Astrocyte of the hippocampus (primary cell): ENCODE results near the gene PPARA.
A peak's percentile ranks its signal among the peaks of the same experiment; 100 is the strongest.

Experiments
- DNase-seq: peaks from one replicate; pipeline ENCODE4 v3.0.0; 2011; ENCODE audit warnings: low read depth, low spot score

Gene PPARA

DNA sequence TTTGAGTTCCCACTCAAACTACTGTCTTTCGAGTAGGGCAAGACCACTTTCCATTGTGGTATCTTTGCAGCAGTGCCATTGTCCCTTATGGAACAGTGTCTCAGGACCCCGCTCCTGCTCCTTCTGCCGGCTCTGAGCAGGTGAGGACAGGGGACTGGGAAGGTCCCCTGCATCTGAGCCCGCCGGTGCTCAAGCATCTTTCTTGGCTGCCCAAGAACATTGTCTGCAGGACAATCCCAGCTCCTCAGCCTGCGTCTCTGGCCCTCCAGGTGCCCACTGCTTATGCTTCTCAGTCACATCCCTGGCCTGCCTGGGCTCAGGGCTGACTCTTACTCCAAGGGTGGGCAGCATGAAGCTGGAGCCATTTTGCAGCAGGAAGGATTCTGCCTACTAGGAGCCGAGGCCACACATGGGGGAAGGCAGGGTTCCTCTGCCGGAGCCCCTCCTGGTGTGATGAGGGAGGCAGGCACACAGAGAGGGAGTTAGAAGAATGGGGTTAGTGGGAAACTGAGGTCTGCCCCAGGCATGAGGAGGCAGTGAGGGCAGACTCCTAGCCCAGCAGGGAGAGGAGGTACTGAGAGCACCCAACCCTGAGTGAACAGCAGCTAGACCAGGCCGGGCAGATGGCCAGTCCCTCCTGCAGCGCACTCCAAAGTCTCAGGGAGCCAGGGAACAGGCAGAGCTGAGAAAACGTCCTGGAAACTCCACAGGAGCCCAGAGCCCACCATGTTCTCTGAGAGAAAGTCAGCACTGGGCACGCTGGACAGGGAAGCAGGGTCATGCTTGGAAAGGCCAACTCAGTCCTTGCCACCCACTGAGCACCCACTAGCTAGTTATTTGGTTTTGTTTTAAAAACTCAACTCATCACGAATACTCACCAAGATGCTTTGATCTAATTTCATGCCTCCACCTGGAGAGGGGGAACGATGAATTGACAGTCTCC lies 7.5 kb upstream of the PPARA start:
- no peak for DNase-seq

- no peak for DNase-seq
Observed at GRCh38 chr22:46143491-46144147, 6.7 kb upstream of the PPARA start.

- DNase-seq: no peak
Observed at GRCh38 chr22:46145361-46145851, 4.9 kb upstream of the PPARA start.

- no peak for DNase-seq
Observed at GRCh38 chr22:46145896-46146295, 4.4 kb upstream of the PPARA start.

DNA sequence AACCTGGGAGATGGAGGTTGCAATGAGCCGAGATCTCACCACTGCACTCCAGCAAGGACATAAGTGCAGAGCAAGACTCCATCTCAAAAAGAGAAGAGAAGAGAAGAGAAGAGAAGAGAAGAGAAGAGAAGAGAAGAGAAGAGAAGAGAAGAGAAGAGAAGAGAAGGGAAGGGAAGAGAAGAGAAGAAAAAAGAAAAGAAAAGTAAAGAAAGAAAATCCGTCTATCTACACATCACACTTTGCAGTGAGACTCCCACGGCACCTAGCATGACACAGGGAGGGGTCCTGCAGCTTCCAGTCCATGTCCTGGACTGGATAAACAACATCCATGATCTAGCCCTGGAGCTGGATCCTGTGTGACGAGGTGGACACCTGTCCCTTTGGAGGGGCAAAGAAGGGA lies 4.0 kb upstream of the PPARA start:
- DNase-seq: no peak

DNA sequence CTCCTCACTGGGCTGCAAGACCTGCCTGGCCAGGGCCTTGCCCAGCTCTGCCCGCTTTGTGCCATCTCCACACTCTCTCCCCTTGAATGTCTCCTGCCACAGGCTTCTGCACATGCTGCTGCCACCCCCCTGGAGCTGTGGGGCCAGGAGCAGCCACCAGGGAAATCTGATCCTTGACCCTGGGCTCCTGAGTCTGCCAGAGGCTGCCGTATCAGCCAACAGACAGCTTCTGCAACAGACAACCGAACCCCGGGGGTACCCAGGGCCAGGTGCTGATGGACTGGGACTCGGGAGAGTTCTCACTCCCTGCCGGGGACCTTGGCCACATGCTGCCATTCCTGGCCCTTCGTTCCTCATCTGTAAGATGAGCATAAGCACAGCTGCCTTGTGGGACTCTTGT lies 3.3 kb upstream of the PPARA start:
- DNase-seq: no peak

- no peak for DNase-seq
Observed at GRCh38 chr22:46147471-46148267, 2.7 kb upstream of the PPARA start.

DNA sequence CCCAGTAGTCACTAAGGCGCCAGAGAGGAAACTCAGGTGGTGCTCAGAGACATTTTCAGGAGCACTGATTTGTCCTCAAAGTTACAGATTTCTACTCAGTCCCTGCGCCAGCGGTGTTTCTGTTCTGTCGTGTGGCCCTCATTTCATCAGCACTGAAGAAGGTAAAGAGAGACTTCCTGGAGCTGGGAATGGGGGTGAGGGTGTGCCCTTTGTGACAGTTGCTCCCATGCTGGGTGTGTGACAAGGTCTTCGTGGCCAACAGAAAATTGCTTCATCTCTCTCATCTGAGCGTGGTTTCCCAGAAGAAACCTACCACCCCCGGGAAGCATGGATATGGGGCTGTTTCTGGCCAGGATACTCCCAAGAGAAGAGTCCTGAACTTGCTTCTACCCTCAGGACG lies 2.0 kb upstream of the PPARA start:
- DNase-seq: no peak

- no peak for DNase-seq
Observed at GRCh38 chr22:46148816-46149511, 1.4 kb upstream of the PPARA start.

DNA sequence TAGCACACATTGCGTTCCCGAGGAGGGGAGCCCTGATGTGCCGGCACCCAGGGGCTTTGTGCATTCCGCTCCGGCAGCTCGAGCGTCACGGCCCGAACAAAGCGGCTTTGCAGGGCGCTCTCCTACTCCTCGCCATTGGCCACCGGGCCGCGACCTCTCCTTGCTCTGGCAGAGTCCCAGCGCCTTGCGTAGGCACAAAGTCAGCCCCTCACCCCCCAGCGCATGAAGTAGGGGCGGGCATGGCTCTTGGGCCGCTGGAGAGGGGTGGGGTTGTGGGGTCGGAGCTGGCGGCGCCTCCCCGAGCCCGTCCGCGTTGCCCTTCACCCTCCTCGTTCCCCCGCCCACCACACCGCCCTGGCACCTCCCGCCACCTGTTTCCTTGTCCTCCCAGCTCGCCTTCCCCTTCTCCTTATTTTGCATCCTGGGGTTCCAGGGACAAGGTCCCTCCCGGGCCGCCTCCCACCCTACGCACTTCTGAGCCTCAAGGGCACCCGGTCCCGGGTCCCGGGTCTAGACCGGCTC lies 753 bp upstream of the PPARA start:
- DNase-seq: peak; percentile 40

- peak; percentile 47 for DNase-seq
Observed at GRCh38 chr22:46150655-46151477, 540 bp downstream of the PPARA start.

DNA sequence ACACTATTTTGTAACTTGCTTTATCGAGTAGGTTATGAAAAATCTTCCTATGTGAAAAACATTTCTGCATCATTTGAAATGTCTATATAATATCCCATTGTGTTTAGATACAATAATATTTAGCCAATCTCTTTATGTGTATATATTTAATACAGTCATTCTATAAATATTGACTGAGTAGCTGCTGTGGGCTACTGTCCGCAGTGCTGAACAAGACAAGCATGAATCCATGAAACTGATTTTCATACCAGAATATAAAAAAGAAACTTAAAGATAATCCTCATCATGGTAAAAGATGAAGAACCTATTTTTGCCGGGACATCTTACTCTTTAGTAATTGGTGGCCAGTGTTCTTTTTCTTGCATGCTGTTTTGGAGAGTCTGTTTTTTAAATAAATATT lies 3.6 kb downstream of the PPARA start:
- DNase-seq: no peak

DNA sequence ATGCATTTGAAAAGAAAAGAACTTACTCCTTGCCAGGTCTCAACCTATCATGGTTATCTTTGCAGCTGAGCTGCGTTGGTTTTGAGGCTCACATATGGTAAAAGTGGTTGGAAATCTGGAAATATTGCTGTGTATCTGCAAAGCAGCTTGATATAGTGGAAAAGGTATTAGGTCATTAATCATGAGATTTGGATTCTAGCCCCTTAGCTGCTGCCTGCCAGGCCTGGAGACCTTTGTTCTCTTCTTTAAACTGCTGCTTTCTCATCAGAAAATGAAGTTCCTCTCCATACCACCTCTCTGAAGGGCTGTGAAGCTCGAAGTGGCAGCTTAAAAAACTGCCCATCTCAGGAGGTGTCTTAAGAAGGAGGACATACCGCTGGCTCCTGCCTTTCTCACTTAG lies 5.7 kb downstream of the PPARA start:
- DNase-seq: no peak

GRCh38 chr22:46158283-46158682 lies 8.0 kb downstream of the PPARA start:
- DNase-seq: peak; percentile 41

- DNase-seq: no peak
Observed at GRCh38 chr22:46159212-46159611, 8.9 kb downstream of the PPARA start.

GRCh38 chr22:46159777-46160176 lies 9.5 kb downstream of the PPARA start:
- peak; percentile 89 for DNase-seq

DNA sequence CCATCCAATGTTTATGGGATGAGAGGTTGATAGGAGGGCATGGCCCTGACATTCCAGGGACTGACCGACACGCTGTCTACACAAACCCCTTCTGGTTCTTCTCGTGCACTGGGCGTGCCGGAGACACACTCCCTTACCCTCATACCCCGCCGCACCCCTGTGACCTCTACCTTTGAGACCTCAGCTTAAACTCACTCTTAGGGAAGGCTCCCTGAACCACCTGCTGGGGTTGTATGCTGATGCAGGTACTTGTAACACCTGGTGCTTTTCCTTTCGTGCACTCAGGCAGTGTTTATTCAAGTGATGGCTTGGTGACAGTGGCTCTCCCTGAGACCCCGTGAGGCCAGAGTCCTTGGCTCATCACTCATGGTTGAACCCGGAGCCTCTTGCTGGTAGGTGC lies 12.0 kb downstream of the PPARA start:
- no peak for DNase-seq

GRCh38 chr22:46162771-46163556 lies 12.6 kb downstream of the PPARA start:
- DNase-seq: no peak

DNA sequence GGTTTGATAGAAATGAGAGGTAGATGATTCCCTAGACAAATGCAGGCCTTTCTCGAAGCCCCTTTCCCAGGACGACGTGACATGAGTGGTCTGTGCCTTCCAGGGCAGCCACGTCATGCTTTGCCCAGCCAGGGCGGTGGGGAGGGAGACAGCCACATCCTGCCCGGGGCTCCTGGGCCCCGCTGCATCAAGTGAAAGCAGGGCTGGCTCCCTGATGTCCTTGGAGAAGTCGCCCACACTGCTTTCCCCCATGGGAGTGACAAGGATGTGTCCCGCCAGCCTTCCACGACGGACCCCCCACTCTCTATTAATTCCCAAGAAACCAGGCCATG lies 13.2 kb downstream of the PPARA start:
- no peak for DNase-seq

- DNase-seq: no peak
Observed at GRCh38 chr22:46165977-46166376, 15.7 kb downstream of the PPARA start.
